Psoas muscle (tissue), 8 donors: ENCODE results near the gene NOTCH1. TPM values are rescaled to one million over a fixed set of nuclear protein-coding genes. Genes with fewer than 3 reads are reported as not detected.

Experiments used
- ATAC-seq, 4 donors: fragments of 200-7000 bp; cut with Tn5 transposase; one replicate each; pipeline ENCODE4 v1.9.1; 2020; ENCODE audit warnings: moderate library complexity in 3 of 4, mild to moderate bottlenecking in 2 of 4
- DNase-seq, 2 donors: peaks; one replicate each; pipeline ENCODE4 v3.0.0-alpha.2; 2020
- H3K27ac ChIP-seq: fragments of 200-600 bp; one replicate; pipeline ENCODE4 v1.8.0; 2022
- H3K27me3 ChIP-seq, 3 donors: fragments of 200-600 bp in 1 of 3; one replicate each; pipeline versions ENCODE4 v1.6.1 to v1.8.0; 2013 to 2022; ENCODE audit warnings: low read length in 2 of 3, mild to moderate bottlenecking in 2 of 3, moderate library complexity in 1 of 3; ENCODE audit not compliant: insufficient read depth in 3 of 3
- H3K36me3 ChIP-seq, 2 donors: fragments of 200-600 bp in 1 of 2; one replicate each; pipeline versions ENCODE4 v1.6.1 to v1.8.0; 2013 to 2022; ENCODE audit warnings: low read depth in 1 of 2, mild to moderate bottlenecking in 1 of 2, moderate library complexity in 1 of 2; ENCODE audit not compliant: insufficient read depth in 1 of 2
- H3K4me1 ChIP-seq: fragments of 200-600 bp; one replicate; pipeline ENCODE4 v1.8.0; 2022
- H3K4me3 ChIP-seq: fragments of 200-600 bp; one replicate; pipeline ENCODE4 v1.8.0; 2022; ENCODE audit warnings: mild to moderate bottlenecking
- H3K9me3 ChIP-seq: fragments of 200-600 bp; one replicate; pipeline ENCODE4 v1.8.0; 2022
- WGBS, 3 donors: extraction: QIAGEN DNeasy Blood & Tissue Kit; methylation state at CpG; one replicate each; pipeline versions ENCODE4 v1.1.6 to v1.1.7; 2013; 5-methylcytosine and 5-hydroxymethylcytosine counted together
- intact Hi-C, 2 donors: fragments of 100-400 bp; cut with DNase I; formaldehyde crosslinking; loops; one replicate each; pipeline versions ENCODE4 v1.11.0 to v1.14.2; 2022
- polyA plus RNA-seq, 3 donors: library from polyadenylated mRNA; stranded (reverse); fragments of 200-250 nt; gene quantifications; one replicate each; pipeline ENCODE4 v1.2.3, GENCODE V29; 2013
- total RNA-seq, 4 donors: library from RNA; stranded (reverse); fragmentation: NEBNext Ultra II Directional in 2 of 4; extraction: Animal tissue kit (Norgen Biotek cat#: 25700) in 2 of 4; gene quantifications; one replicate each; pipeline versions ENCODE4 v1.2.1 to v1.2.4, GENCODE V29; 2021 to 2023
- TF ChIP-seq, protein P1 (sequence below): fragments of 200-600 bp; IDR thresholded peaks from one replicate; pipeline ENCODE4 v1.8.0; 2022; ENCODE audit warnings: antibody characterized with exemption
- donor health status: healthy with polysubstance abuse.
- donor health status: DM: no; HTN: no; CAD: no; lungs with moderate emphysema.
- donor health status: Bipolar disorder and iron deficiency.
- donor health status: healthy.
- donor health status: DM: yes; HTN: yes; CAD: no.
- donor health status: DM: no; HTN: no; CAD: no.
- donor health status: DM: no; HTN: no; CAD: no.
- donor health status: DM: yes; HTN: yes; CAD: no.

The NOTCH1 gene
- total and polyA plus RNA-seq, 7 donors = 1.8 to 15.4 (median 8.7) TPM

DNA sequence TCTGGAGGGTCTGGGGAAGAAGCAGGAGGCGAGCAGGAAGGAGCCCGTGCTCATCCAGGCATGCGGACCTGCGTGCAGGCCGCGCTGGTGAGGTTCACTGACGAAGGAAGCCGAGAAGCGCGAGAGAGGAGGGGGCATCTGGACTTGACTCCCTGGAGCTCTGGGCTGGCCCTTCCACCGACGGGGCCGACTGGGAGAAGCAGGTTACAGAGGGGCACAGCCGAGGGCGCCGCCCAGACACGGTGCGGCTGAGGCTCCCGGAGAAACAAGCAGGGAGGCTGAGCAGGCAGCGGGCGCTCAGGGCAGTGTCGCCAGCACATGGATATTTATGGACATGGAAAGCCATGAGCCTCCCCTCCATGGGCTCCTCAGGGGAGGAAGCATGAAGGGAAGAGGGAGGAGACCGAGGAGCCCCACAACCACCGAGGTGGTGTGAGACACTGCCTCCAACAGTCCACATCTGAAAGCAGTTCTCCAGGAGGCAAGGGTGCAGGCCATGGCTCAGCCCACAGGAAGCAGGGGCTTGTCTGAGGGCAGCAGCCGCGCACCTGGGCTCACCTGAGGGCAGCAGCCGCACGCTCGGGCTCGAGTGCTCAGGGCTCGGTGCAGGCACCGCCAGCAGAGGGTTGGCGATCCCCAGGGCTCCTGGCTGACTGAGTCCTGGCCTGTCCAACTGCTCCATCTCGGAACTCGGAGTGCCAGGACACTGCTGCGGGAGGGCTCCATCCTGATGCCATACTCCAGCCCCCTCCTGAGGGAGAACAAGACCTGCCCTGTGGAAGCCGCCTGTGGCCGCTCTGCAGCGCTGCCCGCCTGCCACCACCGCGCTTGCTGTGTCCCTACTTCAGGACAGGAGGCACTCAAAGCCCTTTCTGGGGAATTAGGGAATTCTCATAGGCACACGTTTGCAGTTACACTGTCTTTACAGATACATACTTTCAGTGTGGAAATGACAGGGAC is 90.5 kb downstream of the NOTCH1 start:
- intact Hi-C loops = no loop called here
- Histone ChIP-seq H3K27ac (no peak overlapping the region), H3K4me3 (no peak overlapping the region), H3K9me3 (no peaks in the 10 kb centered on the region), H3K36me3 (peaks cover 7 to 100% of the 10 kb centered on the region in 2 donors), H3K4me1 (no peaks in the 10 kb centered on the region), H3K27me3 (no peaks in the 10 kb centered on the region)
- 88 to 91% (median 91%) methylated on average over 43 of the region's 43 CpGs for WGBS, 3 donors
- DNase-seq (no peak), ATAC-seq (peak in 1 of 4 donors; percentile 22)
- TF ChIP-seq, protein P1, sequence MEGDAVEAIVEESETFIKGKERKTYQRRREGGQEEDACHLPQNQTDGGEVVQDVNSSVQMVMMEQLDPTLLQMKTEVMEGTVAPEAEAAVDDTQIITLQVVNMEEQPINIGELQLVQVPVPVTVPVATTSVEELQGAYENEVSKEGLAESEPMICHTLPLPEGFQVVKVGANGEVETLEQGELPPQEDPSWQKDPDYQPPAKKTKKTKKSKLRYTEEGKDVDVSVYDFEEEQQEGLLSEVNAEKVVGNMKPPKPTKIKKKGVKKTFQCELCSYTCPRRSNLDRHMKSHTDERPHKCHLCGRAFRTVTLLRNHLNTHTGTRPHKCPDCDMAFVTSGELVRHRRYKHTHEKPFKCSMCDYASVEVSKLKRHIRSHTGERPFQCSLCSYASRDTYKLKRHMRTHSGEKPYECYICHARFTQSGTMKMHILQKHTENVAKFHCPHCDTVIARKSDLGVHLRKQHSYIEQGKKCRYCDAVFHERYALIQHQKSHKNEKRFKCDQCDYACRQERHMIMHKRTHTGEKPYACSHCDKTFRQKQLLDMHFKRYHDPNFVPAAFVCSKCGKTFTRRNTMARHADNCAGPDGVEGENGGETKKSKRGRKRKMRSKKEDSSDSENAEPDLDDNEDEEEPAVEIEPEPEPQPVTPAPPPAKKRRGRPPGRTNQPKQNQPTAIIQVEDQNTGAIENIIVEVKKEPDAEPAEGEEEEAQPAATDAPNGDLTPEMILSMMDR = no peak

DNA sequence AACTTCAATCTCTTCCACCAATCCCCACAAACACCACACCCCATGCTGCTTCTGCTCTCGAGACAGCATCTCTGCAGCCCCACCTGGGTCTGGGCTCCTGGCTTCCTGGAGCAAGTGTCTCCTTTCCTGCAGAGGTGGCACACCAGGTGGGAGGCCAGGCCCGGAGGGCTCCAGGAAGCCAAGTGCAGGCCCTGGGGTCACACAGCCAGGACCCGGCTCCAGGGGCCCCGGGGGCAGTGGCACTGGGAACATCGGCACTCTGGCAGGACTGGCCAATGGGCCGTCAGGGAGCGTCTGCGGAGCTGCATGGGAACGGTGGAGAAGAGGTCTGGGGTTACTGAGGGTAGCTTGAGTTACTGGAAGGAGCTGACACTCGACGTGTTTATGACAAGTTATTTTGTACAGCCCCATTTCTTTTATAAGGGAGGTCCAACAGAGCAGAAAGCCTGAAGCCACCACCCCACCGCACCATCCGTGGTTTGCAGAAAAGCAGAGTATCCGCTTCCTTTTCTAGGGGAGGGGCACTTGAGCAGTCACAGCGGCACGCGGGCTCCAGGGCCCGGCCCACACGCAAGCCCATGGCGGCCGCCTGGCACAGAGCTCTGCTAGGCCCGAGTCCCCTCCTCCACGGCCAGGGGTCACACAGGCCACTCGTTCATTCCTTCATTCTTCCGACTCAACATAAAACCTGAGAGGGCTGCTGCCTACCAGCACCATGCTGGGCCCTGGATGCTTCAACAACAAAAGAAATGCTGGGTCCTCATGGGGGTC is 91.6 kb downstream of the NOTCH1 start:
- Histone ChIP-seq H3K27ac (no peak overlapping the region), H3K4me1 (no peaks in the 10 kb centered on the region), H3K4me3 (no peak overlapping the region), H3K27me3 (no peaks in the 10 kb centered on the region), H3K36me3 (peaks cover 7 to 100% of the 10 kb centered on the region in 2 donors), H3K9me3 (no peaks in the 10 kb centered on the region)
- WGBS, 3 donors = 89 to 92% (median 90%) methylated on average over 25 of the region's 25 CpGs
- intact Hi-C loops = no loop called here
- DNase-seq = no peak
- TF ChIP-seq, protein P1 = no peak
- no peak for ATAC-seq

DNA sequence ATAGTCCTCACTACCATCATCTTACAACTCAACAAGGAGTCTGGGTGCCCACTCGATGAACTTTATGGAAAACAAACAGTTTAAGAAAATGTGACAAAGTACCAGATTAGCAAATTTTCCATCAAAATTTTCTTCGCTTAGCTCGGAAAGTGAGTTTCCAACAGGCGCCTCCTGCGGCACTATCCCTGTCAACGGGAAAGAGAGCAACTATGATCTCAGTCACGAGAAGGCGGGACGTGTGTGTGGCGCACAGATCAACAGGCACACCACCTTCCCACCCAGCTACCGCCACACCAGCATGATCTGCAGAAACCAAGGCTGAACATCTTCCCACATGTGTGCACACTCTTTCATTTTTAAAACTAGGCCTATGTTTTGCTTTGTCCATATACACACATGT is 92.5 kb downstream of the NOTCH1 start:
- TF ChIP-seq, protein P1 = no peak
- peaks cover 13 to 98% of the 10 kb centered on the region in 2 donors for H3K36me3 ChIP-seq
- H3K4me1 ChIP-seq = no peaks in the 10 kb centered on the region
- DNase-seq (no peak), ATAC-seq (no peak)
- no peaks in the 10 kb centered on the region for H3K9me3 ChIP-seq
- H3K27me3 ChIP-seq = no peaks in the 10 kb centered on the region
- WGBS, 3 donors = 88 to 93% (median 89%) methylated on average over 11 of the region's 11 CpGs
- no peak overlapping the region for H3K4me3 ChIP-seq
- H3K27ac ChIP-seq = no peak overlapping the region
- intact Hi-C loops = no loop called here

GRCh38 chr9:136451221-136451877 is 94.5 kb downstream of the NOTCH1 start:
- intact Hi-C loops = no loop called here
- 87 to 89% (median 88%) methylated on average over 26 of the region's 26 CpGs for WGBS, 3 donors
- H3K27me3 ChIP-seq = no peaks in the 10 kb centered on the region
- H3K4me3 ChIP-seq = no peak overlapping the region
- peaks cover 20 to 96% of the 10 kb centered on the region in 2 donors for H3K36me3 ChIP-seq
- TF ChIP-seq, protein P1 = no peak
- H3K9me3 ChIP-seq = no peaks in the 10 kb centered on the region
- no peaks in the 10 kb centered on the region for H3K4me1 ChIP-seq
- no peak for ATAC-seq
- no peak for DNase-seq
- no peak overlapping the region for H3K27ac ChIP-seq
